LNCAP (cell line): ENCODE results near the gene SPOUT1.

Experiments
- CTCF ChIP-seq: fragments of 450-650 bp; IDR thresholded peaks from 2 replicates; pipeline ENCODE4 v1.5.1; 2017; ENCODE audit warnings: mild to moderate bottlenecking

Gene SPOUT1

GRCh38 chr9:128787659-128788058 lies 41.9 kb downstream of the SPOUT1 start:
- TF ChIP-seq CTCF, result no peak

- no peak for TF ChIP-seq CTCF
Observed at GRCh38 chr9:128786681-128787601, 42.7 kb downstream of the SPOUT1 start, which contains the start of gene TBC1D13. TSS of gene TBC1D13 (plus strand) at chr9:128787253. CDS start at chr9:128787354, 101 bp downstream.

- no peak for TF ChIP-seq CTCF
Observed at GRCh38 chr9:128785427-128785826, 44.2 kb downstream of the SPOUT1 start.

GRCh38 chr9:128782669-128783068 lies 46.9 kb downstream of the SPOUT1 start:
- no peak for TF ChIP-seq CTCF

- TF ChIP-seq CTCF, result no peak
Observed at GRCh38 chr9:128781187-128782070, 48.2 kb downstream of the SPOUT1 start.

GRCh38 chr9:128774804-128775203 lies 54.8 kb downstream of the SPOUT1 start:
- no peak for TF ChIP-seq CTCF

GRCh38 chr9:128773049-128773448 lies 56.5 kb downstream of the SPOUT1 start:
- no peak for TF ChIP-seq CTCF
